Occipital lobe (tissue), 2 donors: ENCODE measurements around the gene BMI1. TPM values are rescaled to one million over a fixed set of nuclear protein-coding genes. Genes with fewer than 3 reads are reported as not detected.
A peak's percentile ranks its signal among the peaks of the same experiment; 100 is the strongest.
"Not testable (repeated sequence)": the region's sequence is repeated elsewhere in the genome, so short reads cannot be mapped to it uniquely, and the experiment has no call there.

Source experiments
- DNase-seq: peaks from one replicate; lab custom pipeline; 2025; lab: John Stamatoyannopoulos, UW
- total RNA-seq: library from RNA; depleted of rRNA; stranded (reverse); fragments of >200 nt; gene quantifications from one replicate; pipeline ENCODE4 v1.2.3, GENCODE V29; 2014

Gene BMI1
- total RNA-seq, 1 donor from 2014 or later = 138 TPM

GRCh38 chr10:22338931-22339330 is 18.0 kb downstream of the BMI1 start:
- DNase-seq = no peak

DNA sequence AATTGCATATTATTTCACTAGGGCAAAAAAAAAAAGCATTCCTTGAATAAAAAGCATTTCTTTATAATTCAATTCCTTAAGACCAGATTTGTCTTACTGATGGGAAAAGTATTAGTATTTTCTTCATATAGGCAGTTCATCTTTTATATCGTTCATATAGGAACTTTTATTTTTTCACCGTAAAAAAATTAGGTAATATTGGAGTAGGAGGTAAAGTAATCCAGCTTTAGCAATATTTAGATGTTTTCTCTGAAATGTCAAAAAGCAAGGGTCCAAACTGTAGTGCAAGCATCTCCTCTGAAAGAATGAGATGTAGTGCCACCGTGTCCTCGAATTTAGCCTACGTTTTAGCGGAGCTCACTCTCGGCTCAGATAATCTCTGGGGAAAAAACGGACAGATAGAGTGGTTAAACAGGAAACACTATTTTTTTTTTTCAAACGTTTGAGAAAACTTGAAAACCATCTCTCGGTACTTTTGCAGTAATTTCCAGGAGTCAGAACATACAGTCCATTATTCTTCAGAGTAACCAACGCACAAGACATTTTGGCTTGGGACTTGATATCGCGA is 18.9 kb downstream of the BMI1 start:
- DNase-seq = no peak

DNA sequence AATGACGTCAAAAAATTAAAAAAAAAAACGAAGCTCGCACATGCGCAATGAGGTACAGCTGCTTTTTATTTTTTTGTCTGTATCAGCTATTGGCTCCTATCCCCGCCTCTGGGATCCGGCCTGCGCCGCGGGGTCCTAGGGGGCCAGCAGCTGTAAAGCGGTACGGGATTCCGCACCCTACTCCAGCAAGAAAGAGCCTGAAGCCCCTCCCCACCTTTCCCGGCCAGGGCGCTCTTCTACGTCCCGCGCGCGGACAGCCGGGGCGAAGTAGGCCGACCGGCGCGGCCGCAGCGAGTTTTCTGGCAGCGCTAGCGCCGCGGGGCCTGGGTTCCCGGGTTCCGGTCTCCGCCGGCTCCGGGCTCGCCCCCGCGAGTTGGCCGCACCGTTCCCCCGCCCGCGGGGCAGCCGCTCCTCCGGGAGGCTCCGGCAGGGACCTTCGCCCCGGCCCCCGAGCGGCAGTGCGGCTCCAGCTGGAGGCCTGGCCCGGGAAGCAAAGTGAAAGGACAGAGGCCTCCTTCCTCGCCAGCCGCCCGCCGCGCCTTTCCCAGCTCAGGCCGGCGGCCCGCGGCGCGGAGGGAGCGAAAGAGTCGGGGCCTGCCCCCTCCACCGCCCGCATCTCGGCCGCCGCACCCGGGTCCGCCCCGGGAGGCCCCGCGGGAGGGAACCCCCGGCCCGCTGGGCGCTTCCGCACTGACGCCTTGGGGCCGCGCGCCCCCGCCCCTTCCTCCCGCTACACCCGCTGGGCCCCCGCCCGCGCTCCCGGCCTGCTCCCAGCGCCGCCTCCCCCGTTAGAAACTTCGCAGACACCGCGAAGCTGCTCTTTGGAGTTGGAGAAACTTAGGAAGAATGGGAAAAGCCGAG is 19.7 kb downstream of the BMI1 start:
- DNase-seq = peak; percentile 69

GRCh38 chr10:22341190-22341925 is 20.5 kb downstream of the BMI1 start:
- DNase-seq = no peak

GRCh38 chr10:22341926-22342196 is 21.0 kb downstream of the BMI1 start:
- DNase-seq = no peak

DNA sequence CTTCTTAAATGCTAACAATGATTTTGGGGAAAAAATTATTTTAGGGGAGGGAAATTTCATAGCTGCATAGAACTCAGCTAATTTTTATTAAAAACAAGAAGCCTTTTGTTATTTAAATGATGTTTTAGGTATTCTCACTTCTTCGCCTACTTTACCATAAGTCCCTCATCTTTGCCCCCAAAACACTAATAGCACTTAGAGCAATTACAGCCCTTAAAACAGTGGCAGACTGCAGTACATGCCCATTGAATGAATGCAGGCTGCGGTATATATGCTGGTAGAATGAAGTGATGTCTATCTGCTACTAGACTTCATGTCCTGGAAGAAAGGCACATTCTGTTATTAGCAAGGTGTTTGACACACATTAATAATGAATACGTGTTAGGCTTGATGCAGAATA is 21.5 kb downstream of the BMI1 start:
- no peak for DNase-seq

DNA sequence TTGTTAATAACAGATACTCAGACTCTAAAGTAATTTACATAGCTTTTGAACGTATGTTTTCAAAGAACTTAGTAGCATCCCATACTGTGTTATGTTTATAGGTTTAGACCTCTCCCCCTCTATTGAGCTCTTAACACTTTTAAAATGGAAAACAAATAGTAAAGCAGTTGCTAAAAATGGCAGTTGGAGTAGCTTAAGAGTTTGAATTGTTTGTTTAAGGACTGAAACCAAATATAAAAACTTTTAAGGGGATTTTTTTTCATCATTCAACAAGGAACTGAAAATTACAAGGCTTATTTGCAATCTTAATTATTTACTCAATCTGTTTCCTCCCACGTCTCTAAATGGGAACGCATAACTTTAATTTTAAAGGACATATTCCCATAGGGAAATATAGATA is 22.8 kb downstream of the BMI1 start:
- DNase-seq = no peak

GRCh38 chr10:22344249-22344648 is 23.4 kb downstream of the BMI1 start:
- DNase-seq = no peak

DNA sequence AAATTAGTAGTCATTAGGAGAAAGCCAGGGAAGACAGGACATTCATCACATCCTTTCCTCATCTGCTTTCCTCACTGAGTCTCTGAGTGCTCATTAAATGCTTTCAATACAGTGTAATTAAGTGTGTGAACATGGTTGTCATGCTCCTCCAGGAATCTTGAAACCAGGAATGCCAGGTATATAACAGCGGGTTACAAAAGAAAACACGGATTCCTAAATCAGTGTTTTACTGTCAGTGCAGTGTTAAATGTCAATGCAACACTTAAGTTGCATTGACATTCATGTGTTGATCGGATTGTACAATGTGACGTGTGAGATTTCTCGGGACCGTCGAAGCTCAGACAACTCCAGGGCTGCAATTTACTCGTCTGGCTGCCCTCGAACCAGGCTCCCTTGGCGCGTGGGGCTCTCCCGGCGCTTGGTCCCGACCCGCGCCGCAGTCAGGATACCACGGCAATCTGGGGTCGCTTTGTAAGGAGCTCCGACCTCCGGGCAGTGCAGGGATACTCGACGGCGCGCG is 23.9 kb downstream of the BMI1 start:
- DNase-seq = no peak

- peak; percentile 22 for DNase-seq
These were observed 24.6 kb downstream of the BMI1 start, which contains the start of gene SPAG6 for GRCh38 chr10:22345301-22346095. Gene SPAG6, plus strand, starts transcription at chr10:22345496. Its CDS starts 116 bp downstream, at chr10:22345612.

- DNase-seq = no peak
These were observed 25.3 kb downstream of the BMI1 start for GRCh38 chr10:22346096-22346661.

GRCh38 chr10:22349755-22350154 is 28.9 kb downstream of the BMI1 start:
- no peak for DNase-seq

DNA sequence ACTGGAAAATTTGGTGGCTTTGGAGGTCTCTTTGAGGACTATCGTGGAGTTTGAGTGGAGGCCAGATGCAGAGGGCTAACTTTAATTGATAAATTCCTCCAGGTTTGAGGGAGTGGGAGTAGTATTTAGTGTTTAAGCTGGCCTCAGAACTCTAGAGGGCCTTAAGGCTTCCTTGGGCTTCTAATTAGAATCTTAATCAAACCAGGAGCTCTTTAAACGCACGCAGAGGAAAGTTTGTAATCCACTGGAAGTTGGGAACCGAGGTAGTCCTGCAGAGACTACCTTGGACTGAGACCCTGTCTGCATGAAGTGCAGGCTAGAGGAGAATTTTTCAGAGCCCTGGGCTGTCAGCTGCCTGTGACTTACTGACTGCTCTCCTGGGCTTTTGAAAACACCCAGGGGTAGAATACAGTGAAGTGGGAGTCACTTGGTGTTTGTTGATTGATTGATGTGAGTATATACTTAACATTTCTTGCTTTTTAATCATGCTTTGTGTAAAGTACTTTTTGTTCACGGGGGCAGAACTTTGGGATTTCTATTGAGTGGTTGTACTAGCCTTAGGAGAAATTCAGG is 30.3 kb downstream of the BMI1 start:
- DNase-seq = no peak

DNA sequence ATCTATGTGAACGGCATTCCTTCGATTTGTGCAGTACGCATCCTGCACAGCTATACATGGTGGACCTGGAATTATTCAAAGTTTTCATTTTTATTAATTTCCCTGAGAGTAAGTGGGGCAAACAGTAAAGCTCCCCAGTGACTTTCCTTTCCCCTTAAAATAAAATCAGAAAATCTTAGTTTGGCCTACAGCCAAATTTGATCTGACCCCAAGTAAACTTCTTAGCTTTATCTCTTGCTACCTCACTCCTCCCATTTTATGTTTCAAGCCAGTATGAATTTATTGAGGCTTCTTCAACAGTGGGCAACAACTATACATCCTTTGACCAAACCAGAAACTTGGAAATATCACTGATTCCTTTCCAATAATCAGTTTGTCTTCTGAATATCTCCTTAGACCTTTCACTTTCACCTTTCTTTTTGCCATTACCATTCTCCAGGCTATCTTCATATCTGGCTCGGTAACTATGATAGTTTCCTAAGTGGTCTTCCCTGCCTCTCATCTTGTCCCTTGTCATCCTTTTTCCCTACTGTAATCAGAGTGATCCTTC is 35.5 kb downstream of the BMI1 start:
- DNase-seq = no peak

GRCh38 chr10:22357770-22358169 is 36.9 kb downstream of the BMI1 start:
- not testable (repeated sequence) for DNase-seq

DNA sequence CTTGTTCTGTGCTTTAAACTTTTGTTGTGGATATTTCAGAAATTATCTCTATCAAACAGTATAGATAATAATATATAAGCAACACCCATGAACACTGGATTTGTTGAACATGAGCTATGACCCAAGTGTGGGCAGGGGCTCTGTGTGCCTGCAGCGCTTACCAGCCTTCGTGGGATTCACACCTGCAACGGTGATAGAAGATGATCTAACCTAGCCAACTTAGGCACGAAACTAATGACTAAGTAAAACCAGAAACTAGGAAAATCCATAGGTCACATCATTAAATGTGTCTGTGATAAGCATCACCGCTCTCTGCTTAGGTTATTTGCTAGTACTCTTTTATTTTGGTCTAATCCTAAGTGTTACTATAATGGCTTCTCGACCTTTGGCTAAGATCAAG is 42.4 kb downstream of the BMI1 start:
- no peak for DNase-seq

GRCh38 chr10:22364407-22365140 is 43.7 kb downstream of the BMI1 start:
- DNase-seq = no peak

- DNase-seq = no peak
These were observed 44.3 kb downstream of the BMI1 start for GRCh38 chr10:22365233-22365632.

DNA sequence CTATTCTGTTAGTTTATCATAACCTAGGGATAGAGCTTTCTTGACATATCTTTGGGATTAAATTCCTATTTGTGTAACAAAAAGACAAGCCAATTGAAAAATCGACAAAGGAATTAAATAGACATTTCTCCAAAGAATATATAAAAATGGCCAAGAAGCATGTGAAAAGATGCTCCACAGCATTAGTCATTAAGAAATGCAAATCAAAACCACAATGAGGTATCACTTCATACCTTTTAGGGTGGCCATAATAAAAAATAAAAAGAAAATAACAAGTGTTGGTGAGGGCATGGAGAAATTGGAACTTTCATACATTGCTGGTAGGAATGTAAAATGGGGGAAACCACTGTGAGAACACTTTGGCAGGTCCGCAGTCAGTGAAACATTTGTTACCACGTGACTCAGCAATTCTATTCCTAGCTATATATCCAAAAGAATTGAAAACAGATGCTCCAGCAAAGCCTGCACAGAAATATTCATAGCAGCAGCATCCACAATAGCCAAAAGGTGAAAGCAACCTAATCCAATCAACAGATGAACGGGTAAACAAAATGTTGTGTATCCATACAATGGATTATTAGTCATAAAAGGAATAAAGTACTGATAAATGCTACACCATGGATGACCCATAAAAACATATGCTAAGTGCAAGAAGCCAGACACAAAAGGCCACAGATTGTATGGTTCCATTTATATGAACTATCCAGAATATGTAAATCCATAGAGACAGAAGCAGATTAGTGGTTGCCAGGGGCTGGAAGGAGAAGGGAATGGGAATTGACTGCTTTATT is 44.9 kb downstream of the BMI1 start:
- no peak for DNase-seq
